C4-2B (cell line): ENCODE data around the gene HSD17B11.
"Not testable (repeated sequence)": the region's sequence is repeated elsewhere in the genome, so short reads cannot be mapped to it uniquely, and the experiment has no call there.

Source experiments
- H3K27ac ChIP-seq: fragments of 450-650 bp; 2 replicates; pipeline ENCODE4 v1.5.1; 2017
- ZFX ChIP-seq: fragments of 450-650 bp; IDR thresholded peaks from 2 replicates; pipeline ENCODE4 v1.6.1; 2017
- TF ChIP-seq, protein P1 (sequence below): fragments of 450-650 bp; conservative IDR thresholded peaks from 2 replicates; pipeline ENCODE4 v1.5.1; 2017; ENCODE audit warnings: mild to moderate bottlenecking

Gene HSD17B11

DNA sequence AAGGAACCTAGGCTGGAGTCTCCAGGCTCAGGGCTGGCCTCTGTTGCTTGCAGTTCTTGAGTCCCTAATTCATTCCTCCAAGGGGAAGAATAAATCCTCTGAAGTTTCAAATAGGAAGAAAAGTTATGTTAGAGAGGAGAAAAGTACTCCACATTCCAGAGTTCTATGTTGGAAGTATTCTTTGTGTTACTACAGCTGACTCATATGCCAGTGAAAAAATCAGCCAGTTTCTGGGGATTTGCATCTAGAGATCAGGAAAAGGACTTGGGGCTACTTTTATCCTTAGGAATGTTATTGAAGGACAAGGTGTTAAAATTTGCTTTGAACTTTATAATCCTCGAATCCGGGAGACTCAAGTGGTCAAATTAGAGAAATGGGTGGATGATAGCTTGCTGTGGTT lies 19.7 kb upstream of the HSD17B11 start:
- peak overlapping the region; percentile 19; the same call in 1 of the 2 replicates for H3K27ac ChIP-seq
- TF ChIP-seq, protein P1, sequence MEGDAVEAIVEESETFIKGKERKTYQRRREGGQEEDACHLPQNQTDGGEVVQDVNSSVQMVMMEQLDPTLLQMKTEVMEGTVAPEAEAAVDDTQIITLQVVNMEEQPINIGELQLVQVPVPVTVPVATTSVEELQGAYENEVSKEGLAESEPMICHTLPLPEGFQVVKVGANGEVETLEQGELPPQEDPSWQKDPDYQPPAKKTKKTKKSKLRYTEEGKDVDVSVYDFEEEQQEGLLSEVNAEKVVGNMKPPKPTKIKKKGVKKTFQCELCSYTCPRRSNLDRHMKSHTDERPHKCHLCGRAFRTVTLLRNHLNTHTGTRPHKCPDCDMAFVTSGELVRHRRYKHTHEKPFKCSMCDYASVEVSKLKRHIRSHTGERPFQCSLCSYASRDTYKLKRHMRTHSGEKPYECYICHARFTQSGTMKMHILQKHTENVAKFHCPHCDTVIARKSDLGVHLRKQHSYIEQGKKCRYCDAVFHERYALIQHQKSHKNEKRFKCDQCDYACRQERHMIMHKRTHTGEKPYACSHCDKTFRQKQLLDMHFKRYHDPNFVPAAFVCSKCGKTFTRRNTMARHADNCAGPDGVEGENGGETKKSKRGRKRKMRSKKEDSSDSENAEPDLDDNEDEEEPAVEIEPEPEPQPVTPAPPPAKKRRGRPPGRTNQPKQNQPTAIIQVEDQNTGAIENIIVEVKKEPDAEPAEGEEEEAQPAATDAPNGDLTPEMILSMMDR = no peak
- TF ChIP-seq ZFX = no peak

DNA sequence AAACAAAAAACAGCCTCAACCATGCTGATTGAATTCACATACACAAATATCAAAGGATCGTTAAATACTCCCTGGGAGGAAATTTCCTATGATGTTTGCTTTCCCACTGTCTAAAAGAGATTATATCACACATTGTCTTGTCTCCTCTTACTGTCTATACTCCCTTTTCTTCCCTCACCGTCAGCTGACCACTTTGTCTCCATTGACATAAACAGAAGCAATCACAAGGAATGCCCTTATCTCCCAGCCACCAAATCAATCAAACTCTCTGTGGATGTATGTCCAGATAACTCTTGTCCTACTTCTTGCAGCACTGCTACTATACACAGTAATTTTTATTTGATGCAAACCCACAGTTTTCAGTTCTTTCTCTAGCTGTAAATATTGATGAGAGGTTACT lies 19.2 kb upstream of the HSD17B11 start:
- H3K27ac ChIP-seq = peak overlapping the region; percentile 56; the same call in 1 of the 2 replicates
- TF ChIP-seq, protein P1 = no peak
- no peak for TF ChIP-seq ZFX

DNA sequence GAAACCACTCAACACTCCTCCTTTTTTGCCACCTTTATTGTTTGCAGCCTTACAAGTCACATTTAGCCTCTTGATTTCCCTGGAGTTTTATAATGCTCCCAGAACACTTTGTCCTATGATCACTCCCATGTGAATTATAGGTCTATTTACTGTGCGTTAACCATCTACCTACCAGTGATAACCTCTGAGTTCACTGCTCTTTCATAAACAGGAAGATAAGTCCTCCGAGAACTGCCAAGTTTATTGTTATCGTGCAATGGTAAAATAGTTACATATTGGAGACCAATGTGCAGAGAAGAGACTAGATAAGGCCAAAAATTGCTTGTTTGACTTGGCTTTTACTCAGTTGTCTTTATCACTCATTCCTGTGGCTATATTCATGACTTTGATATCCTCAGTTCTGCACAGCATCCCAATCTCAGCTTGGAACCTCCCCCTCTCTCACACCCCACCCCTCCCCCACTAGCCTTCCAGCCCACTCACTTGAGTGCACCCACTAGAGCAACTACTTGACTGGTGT lies 18.5 kb upstream of the HSD17B11 start:
- no peak for TF ChIP-seq ZFX
- TF ChIP-seq, protein P1 = no peak

DNA sequence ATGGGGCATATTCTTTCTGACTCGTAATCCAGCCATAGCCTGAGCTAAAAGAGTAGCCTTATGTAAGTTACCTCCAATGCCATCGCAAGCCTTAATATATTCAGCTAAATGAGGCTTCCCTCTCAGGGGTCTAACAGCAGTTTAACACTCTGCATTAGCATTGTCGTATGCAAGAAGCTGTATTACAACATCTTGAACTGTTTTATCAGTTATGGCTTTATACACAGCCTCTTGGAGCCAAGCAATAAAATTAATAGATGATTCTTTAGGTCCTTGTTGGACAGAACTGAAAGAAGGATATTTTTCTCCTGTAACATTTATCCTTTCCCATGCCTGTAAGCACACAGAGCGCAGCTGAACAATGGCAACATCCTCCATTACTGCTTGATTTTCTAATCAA lies 15.9 kb upstream of the HSD17B11 start:
- not testable (repeated sequence) for H3K27ac ChIP-seq

More for the DNA sequence above, 18.5 kb upstream of the HSD17B11 start:
- peak overlapping the region; percentile 56; the same call in 1 of the 2 replicates for H3K27ac ChIP-seq

DNA sequence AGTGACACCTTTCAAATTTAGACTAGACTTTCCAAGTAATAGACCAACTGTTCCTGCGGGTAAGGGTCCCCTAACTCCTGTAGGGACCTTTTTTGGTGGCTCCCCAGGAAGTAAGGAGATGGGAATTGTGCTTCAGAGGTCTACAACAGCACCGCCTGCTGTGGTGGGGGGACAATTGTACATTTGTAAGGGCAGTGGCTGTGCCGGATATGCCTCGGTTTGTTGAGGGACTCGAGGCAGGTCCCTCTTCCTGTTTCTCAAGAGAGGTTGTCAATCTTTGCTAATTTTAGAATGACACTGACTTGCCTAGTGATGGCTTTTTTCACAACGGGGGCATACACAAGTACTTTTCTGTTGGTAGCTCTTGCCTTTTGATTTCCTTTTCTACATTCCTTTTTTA lies 15.5 kb upstream of the HSD17B11 start:
- no peak overlapping the region for H3K27ac ChIP-seq
- TF ChIP-seq, protein P1 = no peak
- no peak for TF ChIP-seq ZFX

DNA sequence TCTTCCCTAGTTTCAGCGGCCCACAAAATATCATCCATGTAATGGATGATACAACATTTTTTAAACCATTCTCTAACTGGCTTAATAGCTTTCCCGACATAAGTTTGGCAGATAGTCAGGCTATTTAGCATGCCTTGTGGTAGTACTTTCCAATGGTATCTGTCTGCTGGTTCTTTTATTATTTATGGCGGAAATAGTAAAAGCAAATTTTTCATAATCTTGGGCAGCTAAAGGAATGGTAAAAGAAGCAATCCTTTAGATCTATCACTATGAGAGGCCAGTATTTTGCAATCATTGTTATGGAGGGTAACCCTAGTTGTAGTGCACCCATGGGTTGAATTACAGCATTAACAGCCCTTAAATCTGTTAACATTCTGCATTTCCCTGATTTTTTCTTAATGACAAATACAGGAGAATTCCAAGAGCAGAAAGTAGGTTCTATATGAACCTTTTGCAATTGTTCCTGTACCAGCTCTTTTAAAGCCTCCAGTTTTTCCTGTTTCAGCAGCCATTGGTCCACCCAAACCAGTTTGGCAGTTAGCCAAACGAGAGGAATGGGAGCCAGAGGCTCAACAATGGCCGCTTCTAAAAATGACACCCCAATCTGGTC lies 14.3 kb upstream of the HSD17B11 start:
- TF ChIP-seq ZFX = no peak
- TF ChIP-seq, protein P1 = no peak
- H3K27ac ChIP-seq = no peak overlapping the region

DNA sequence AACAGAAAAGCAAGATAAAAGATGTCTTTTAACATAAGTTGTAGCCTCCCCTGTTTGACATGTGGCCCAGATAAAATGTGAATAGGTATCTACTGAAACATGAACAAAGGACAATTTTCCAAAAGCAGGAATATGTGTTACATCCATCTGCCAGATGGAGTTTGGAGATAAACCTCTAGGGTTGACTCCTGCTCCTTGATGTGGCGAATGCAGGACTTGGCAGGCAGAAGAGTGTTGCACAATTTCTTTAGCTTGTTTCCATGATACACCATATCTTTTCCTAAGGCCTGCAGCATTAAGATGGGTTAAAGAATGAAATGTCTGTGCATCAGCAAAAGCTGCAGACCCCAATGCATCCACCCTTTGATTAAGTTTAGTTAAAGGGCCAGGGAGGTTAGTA lies 12.7 kb upstream of the HSD17B11 start:
- not testable (repeated sequence) for H3K27ac ChIP-seq

DNA sequence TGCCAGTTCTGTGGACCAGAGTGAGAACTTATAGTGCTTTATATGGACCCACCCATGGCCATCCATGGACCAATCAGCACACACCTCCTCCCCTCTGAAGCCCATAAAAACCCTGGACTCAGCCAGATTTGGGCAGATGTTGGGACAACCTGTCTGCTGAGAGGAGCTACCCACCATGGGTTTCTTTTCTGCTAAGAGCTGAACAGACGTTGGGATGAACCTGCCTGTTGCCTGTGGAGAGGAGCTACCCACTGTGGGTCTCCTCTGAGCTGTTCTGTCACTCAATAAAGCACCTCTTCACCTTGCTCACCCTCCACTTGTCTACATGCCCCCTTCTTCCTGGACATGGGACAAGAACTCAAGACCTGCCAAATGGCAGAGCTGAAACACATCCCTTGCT lies 9.0 kb upstream of the HSD17B11 start:
- no peak overlapping the region for H3K27ac ChIP-seq
- no peak for TF ChIP-seq ZFX
- TF ChIP-seq, protein P1 = no peak
